Esophagus (tissue), 2 donors: ENCODE measurements around the gene FBXO33. TPM values are rescaled to one million over a fixed set of nuclear protein-coding genes. Genes with fewer than 3 reads are reported as not detected.
"Not testable (repeated sequence)": the region's sequence is repeated elsewhere in the genome, so short reads cannot be mapped to it uniquely, and the experiment has no call there.

Source experiments
- H3K27ac ChIP-seq, 2 donors: one replicate each; pipeline ENCODE4 v1.5.1; 2013; ENCODE audit warnings: low read depth in 2 of 2, mild to moderate bottlenecking in 2 of 2, inconsistent platforms in 1 of 2, low read length in 1 of 2, moderate library complexity in 1 of 2
- H3K27me3 ChIP-seq, 2 donors: one replicate each; pipeline ENCODE4 v1.6.1; 2013; ENCODE audit warnings: low read length in 2 of 2, control low read depth in 1 of 2, mild to moderate bottlenecking in 1 of 2; ENCODE audit not compliant: insufficient read depth in 2 of 2, control insufficient read depth in 1 of 2
- H3K36me3 ChIP-seq, 2 donors: one replicate each; pipeline ENCODE4 v1.6.1; 2013; ENCODE audit warnings: low read length in 1 of 2; ENCODE audit not compliant: control insufficient read depth in 2 of 2, insufficient read depth in 2 of 2
- H3K4me1 ChIP-seq, 2 donors: one replicate each; pipeline ENCODE4 v1.6.1; 2013; ENCODE audit warnings: low read length in 1 of 2; ENCODE audit not compliant: control insufficient read depth in 2 of 2, insufficient read depth in 2 of 2
- H3K4me3 ChIP-seq, 2 donors: one replicate each; pipeline ENCODE4 v1.5.1; 2013; ENCODE audit warnings: low read length in 2 of 2, mild to moderate bottlenecking in 2 of 2, low read depth in 1 of 2, moderate library complexity in 1 of 2
- H3K9me3 ChIP-seq, 2 donors: one replicate each; pipeline ENCODE4 v1.6.1; 2013; ENCODE audit warnings: mild to moderate bottlenecking in 2 of 2, low read depth in 1 of 2, low read length in 1 of 2, moderate library complexity in 1 of 2; ENCODE audit not compliant: control insufficient read depth in 2 of 2, insufficient read depth in 1 of 2
- WGBS, 2 donors: extraction: QIAGEN DNeasy Blood & Tissue Kit; methylation state at CpG; one replicate each; pipeline ENCODE4 v1.1.7; 2013; 5-methylcytosine and 5-hydroxymethylcytosine counted together
- polyA plus RNA-seq, 2 donors: library from polyadenylated mRNA; stranded (reverse); fragments of 200-250 nt; gene quantifications; one replicate each; pipeline ENCODE4 v1.2.3, GENCODE V29; 2013
- donor health status: healthy with polysubstance abuse.
- donor health status: Bipolar disorder and iron deficiency.

Gene FBXO33
- polyA plus RNA-seq, 2 donors: 2.6 to 3.6 TPM

GRCh38 chr14:39366460-39367386, 65.5 kb downstream of the FBXO33 start:
- Histone ChIP-seq H3K27me3 (no peaks in the 10 kb centered on the region), H3K4me1 (no peaks in the 10 kb centered on the region), H3K27ac (no peak overlapping the region), H3K36me3 (peaks cover 0 to 12% of the 10 kb centered on the region in 2 donors), H3K9me3 (no peaks in the 10 kb centered on the region), H3K4me3 (no peak overlapping the region)
- WGBS, 2 donors: 94% methylated on average over 10 of the region's 10 CpGs

DNA sequence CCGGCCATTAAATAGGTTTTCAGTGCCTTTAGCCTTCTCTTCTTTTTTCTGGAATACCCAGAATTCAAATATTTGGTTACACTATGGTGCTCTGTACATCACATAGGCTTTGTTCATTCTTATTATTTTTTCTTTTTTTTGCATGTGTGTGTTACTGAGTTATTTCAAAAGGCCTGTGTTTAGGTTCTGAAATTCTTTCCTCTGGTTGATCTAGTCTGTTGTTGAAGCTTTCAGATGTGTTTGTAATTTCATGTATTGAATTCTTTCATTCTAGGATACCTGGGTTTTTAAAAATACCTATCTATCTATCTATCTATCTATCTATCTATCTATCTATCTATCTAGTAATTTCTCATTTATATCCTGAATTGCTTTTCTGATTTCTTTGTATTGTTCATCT, 66.9 kb downstream of the FBXO33 start:
- Histone ChIP-seq H3K27ac (no peak overlapping the region), H3K4me1 (no peaks in the 10 kb centered on the region), H3K4me3 (no peak overlapping the region), H3K36me3 (peaks cover 0 to 10% of the 10 kb centered on the region in 2 donors), H3K27me3 (no peaks in the 10 kb centered on the region), H3K9me3 (no peaks in the 10 kb centered on the region)
- 90 to 96% methylated on average over 1 of the region's 1 CpG for WGBS, 2 donors

DNA sequence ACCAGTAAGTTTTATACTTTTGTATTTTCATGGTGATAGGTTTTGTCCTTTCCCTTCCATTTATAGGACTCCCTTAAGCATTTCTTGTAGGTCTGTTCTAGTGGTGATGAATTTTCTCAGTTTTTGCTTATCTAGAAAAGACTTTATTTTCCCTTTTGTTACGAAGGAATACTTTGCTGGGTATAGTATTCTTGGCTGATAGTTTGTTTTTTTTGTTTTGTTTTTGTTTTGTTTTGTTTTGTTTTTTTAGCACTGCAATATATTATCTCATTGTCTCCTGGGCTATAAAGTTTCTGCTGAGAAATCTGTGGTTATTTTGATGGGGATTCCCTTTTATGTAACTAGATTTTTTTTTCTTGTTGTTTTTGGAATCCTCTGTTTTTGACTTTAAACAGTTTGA, 67.7 kb downstream of the FBXO33 start:
- no peak overlapping the region for H3K4me3 ChIP-seq
- H3K36me3 ChIP-seq: peaks cover 0 to 9% of the 10 kb centered on the region in 2 donors
- no peak overlapping the region for H3K27ac ChIP-seq
- WGBS, 2 donors: 96 to 100% methylated on average over 1 of the region's 1 CpG
- no peaks in the 10 kb centered on the region for H3K27me3 ChIP-seq
- H3K9me3 ChIP-seq: no peaks in the 10 kb centered on the region
- H3K4me1 ChIP-seq: no peaks in the 10 kb centered on the region

DNA sequence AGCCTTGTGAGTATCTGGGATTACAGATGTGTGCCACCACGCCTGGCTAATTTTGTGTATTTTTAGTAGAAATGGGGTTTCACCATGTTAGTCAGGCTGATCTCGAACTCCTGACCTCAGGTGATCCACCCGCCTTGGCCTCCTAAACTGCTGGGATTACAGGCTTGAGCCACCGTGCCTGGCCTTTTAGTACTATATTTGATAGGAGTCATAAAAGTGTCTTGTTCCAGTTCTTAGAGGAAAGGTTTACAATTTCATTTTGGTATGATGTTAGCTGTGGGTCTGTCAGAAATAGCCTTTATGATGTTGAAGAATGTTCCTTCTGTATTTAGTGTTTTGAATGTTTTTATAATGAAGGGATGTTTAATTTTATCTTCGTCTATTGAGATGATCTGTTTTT, 70.7 kb downstream of the FBXO33 start:
- H3K27me3 ChIP-seq, H3K4me3 ChIP-seq, H3K4me1 ChIP-seq, H3K36me3 ChIP-seq, H3K9me3 ChIP-seq, H3K27ac ChIP-seq: not testable (repeated sequence)
- 89 to 92% methylated on average over 5 of the region's 5 CpGs for WGBS, 2 donors

- Histone ChIP-seq H3K27ac (no peak overlapping the region), H3K9me3 (no peaks in the 10 kb centered on the region), H3K4me1 (no peaks in the 10 kb centered on the region), H3K4me3 (no peak overlapping the region), H3K27me3 (no peaks in the 10 kb centered on the region), H3K36me3 (peaks cover 0 to 5% of the 10 kb centered on the region in 2 donors)
These were observed 71.9 kb downstream of the FBXO33 start for GRCh38 chr14:39360316-39360715.

- H3K36me3 ChIP-seq, H3K27me3 ChIP-seq, H3K4me3 ChIP-seq, H3K9me3 ChIP-seq, H3K4me1 ChIP-seq, H3K27ac ChIP-seq: not testable (repeated sequence)
- WGBS, 2 donors: 93% methylated on average over 10 of the region's 10 CpGs
These were observed 73.2 kb downstream of the FBXO33 start for GRCh38 chr14:39359069-39359468.

- H3K36me3 ChIP-seq: no peaks in the 10 kb centered on the region
These were observed 80.5 kb downstream of the FBXO33 start for GRCh38 chr14:39351708-39352107.

DNA sequence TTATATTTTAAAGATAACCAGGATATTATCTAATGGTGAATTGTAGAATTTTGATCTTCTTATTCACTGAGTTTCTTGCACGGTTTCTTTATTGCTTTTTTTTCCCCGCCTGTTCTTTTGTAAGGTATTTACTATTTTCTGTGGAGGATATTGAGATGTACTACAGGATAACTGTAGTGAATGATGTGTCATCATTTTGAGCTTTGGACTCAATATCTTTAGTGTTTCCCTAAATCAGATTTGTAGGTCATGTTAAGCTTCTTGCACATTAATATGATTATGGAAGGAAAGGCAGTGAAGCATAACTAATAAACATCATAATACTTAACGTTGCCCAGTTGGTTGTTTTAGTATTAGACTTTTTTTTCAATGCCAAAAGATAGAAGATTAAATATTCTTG, 81.4 kb downstream of the FBXO33 start:
- Histone ChIP-seq H3K27me3 (no peaks in the 10 kb centered on the region), H3K9me3 (no peaks in the 10 kb centered on the region), H3K4me1 (no peaks in the 10 kb centered on the region), H3K4me3 (no peak overlapping the region), H3K27ac (no peak overlapping the region), H3K36me3 (no peaks in the 10 kb centered on the region)
- WGBS, 2 donors: 82 to 88% methylated on average over 3 of the region's 3 CpGs

More at GRCh38 chr14:39351708-39352107, 80.5 kb downstream of the FBXO33 start:
- Histone ChIP-seq H3K27me3 (no peaks in the 10 kb centered on the region), H3K4me1 (no peaks in the 10 kb centered on the region), H3K9me3 (no peaks in the 10 kb centered on the region), H3K27ac (no peak overlapping the region), H3K4me3 (no peak overlapping the region)
- WGBS, 2 donors: 92 to 94% methylated on average over 9 of the region's 9 CpGs
